ENCODE measurements around the gene SLC6A20.
"Not testable (repeated sequence)": the region's sequence is repeated elsewhere in the genome, so short reads cannot be mapped to it uniquely, and the experiment has no call there.

The SLC6A20 gene

GRCh38 chr3:45756055-45756454 lies 40.3 kb downstream of the SLC6A20 start:
- DNase-seq = no peak

- no peak for DNase-seq
These were observed 41.9 kb downstream of the SLC6A20 start for GRCh38 chr3:45754461-45754860.

GRCh38 chr3:45753095-45753494 lies 43.2 kb downstream of the SLC6A20 start:
- no peak for DNase-seq

- DNase-seq = no peak
These were observed 44.6 kb downstream of the SLC6A20 start for GRCh38 chr3:45751537-45752242.

- no peak for DNase-seq
These were observed 46.5 kb downstream of the SLC6A20 start for GRCh38 chr3:45749880-45750279.

- not testable (repeated sequence) for DNase-seq
These were observed 47.2 kb downstream of the SLC6A20 start for GRCh38 chr3:45749036-45749600.

- no peak for DNase-seq
These were observed 48.3 kb downstream of the SLC6A20 start for GRCh38 chr3:45748068-45748467.

GRCh38 chr3:45746777-45747622 lies 49.3 kb downstream of the SLC6A20 start:
- no peak for DNase-seq

- DNase-seq = no peak
These were observed 50.1 kb downstream of the SLC6A20 start for GRCh38 chr3:45746165-45746776.

- no peak for DNase-seq
These were observed 53.8 kb downstream of the SLC6A20 start for GRCh38 chr3:45742461-45743089.

- no peak for DNase-seq
These were observed 54.4 kb downstream of the SLC6A20 start for GRCh38 chr3:45741742-45742460.

- DNase-seq = no peak
These were observed 55.1 kb downstream of the SLC6A20 start for GRCh38 chr3:45741247-45741646.

GRCh38 chr3:45739991-45740390 lies 56.3 kb downstream of the SLC6A20 start:
- DNase-seq = no peak

- DNase-seq = no peak
These were observed 59.1 kb downstream of the SLC6A20 start for GRCh38 chr3:45737234-45737633.

GRCh38 chr3:45736707-45737106 lies 59.6 kb downstream of the SLC6A20 start:
- no peak for DNase-seq

- DNase-seq = no peak
These were observed 65.8 kb downstream of the SLC6A20 start for GRCh38 chr3:45730409-45731154.

- no peak for DNase-seq
These were observed 66.7 kb downstream of the SLC6A20 start for GRCh38 chr3:45729614-45730013.

GRCh38 chr3:45724911-45725310 lies 71.4 kb downstream of the SLC6A20 start:
- DNase-seq = no peak

GRCh38 chr3:45719655-45720487 lies 76.5 kb downstream of the SLC6A20 start:
- no peak for DNase-seq

GRCh38 chr3:45716790-45717336 lies 79.5 kb downstream of the SLC6A20 start:
- no peak for DNase-seq

All from stimulated activated CD4-positive, alpha-beta T cell treated with anti-CD3 and anti-CD28 coated beads, Interleukin-2, amount 100 ng/mL, for 48 hours (primary cell).